GM18520 (cell line): ENCODE measurements around the gene CDKAL1.
"Not testable (repeated sequence)": the region's sequence is repeated elsewhere in the genome, so short reads cannot be mapped to it uniquely, and the experiment has no call there.

Experiments
- ATAC-seq: cut with Tn5 transposase; IDR thresholded peaks from one replicate; pipeline ENCODE4 v1.9.1; 2021; ENCODE audit not compliant: unreplicated experiment

CDKAL1 gene

DNA sequence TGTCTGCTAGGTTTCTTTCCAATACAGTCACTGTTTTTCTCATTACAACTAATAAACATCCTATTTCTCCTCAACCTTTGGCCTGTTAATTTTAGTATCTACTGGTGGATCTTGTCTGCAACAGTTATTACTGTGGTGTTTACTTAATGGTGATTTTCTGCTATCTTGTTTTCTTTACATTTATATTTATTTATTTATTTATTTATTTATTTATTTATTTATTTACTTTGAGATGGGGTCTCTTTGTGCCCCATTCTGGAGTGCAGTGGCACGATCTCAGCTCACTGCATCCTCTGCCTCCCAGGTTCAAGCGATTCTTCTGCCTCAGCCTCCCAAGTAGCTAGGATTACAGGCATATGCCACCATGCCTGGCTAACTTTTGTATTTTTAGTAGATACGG is 15.1 kb downstream of the CDKAL1 start:
- ATAC-seq: not testable (repeated sequence)

GRCh38 chr6:20554326-20554725 is 20.1 kb downstream of the CDKAL1 start:
- ATAC-seq: no peak

DNA sequence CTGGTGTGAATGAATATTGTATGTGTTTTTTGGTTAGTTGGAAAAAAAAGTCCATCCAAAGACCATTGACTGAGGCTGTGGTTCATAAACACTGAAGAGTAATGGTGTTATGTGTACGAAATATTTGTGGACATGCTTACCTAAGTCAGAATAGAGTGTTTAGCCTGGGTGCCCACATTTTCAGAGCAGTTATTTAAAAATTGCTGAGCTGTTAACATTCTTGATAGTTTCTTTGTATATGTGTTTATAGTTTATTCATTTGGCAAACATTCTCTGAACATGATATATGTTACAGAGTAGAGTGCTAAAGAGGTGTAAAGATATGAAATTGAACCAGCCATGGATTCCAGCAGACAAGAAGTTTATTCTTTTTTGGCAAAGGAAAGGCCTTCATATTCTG is 20.6 kb downstream of the CDKAL1 start:
- ATAC-seq: no peak

DNA sequence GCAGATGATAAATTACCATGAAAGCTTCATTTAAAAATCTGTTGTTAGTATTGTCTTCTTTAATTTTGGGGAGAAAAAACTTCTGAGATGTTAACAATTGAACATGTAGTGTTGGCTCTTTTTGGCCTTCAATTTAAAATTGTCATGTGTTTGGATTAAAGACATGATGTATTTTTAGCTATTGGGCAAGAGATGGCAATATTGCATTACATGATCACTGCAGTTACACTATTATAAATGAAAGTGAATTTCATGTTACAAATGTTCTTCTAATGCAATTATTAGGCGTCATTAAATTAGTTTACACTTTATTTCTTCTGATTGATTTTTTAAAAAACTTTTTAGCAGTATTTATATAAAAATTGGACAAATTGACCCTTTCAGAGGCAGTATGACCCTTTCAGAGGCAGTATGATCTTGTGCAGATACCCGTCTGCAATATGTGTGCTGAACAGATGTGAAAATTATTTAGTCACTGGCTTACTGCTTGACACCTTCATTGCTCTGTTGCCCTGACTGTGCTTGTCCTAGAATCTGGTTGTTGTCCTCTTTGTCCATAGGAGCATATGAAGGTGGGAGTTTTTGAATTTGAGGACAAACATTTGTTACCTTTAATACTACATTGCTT is 25.8 kb downstream of the CDKAL1 start:
- no peak for ATAC-seq

- no peak for ATAC-seq
Observed at GRCh38 chr6:20563377-20563776, 29.1 kb downstream of the CDKAL1 start.

DNA sequence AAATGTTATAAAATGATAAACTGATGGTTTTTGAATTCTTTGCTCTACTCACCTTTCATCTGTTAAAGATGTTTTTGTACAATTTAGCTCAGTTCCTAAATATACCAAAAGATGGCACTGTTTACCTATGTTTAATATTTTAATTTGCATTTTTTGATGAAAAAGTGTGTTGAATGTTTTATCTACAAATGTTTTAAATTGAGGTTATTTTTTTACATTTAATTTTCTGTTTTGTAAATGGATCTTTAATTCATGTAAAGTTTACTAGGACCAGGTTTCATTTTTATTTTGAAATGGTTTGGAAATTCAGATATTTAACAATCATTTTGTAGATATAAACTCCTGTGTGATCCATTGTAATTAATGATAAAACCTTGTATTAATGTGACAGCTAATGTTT is 30.0 kb downstream of the CDKAL1 start:
- no peak for ATAC-seq

- peak; percentile 38 for ATAC-seq
Observed at GRCh38 chr6:20564777-20565176, 30.5 kb downstream of the CDKAL1 start.

- no peak for ATAC-seq
Observed at GRCh38 chr6:20565342-20565741, 31.1 kb downstream of the CDKAL1 start.

DNA sequence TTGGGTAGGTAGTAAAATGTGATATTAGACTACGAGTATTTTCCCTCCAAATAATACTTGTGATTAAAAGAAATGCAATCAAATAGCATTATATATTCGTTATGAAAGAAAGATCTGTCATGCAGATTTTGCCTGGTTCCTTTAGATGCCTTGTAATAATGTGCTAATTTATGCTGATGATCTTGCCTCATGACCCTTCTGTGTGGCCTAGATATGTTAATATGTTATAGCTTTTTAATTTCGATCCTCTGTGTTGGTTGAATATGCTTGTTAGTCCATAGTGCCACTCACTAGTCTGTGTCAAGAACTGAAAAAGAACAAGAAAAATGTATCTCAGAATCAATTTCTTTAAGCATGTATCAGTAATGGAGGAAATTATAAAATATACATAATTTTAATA is 31.9 kb downstream of the CDKAL1 start:
- ATAC-seq: no peak

- no peak for ATAC-seq
Observed at GRCh38 chr6:20569000-20569610, 34.8 kb downstream of the CDKAL1 start.

DNA sequence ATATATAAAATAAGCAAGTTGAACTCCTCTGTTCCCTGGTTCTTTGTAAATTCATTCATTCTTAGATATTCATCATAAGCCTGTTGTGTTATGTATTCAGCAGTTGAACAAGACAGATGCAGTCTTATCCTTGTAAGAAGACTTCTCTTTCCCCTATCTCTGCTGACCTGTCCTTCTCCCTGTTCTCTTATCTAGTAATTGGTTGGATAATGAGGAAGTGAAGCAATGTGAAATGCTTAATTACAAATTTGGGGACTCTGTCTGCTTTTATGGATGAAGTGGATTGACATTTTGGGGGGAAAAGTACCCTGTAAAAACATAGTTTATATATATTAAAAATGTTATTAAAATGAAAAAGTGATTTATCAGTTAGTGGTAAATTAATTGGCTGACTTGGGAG is 37.0 kb downstream of the CDKAL1 start:
- ATAC-seq: no peak

- ATAC-seq: no peak
Observed at GRCh38 chr6:20572288-20572687, 38.0 kb downstream of the CDKAL1 start.

DNA sequence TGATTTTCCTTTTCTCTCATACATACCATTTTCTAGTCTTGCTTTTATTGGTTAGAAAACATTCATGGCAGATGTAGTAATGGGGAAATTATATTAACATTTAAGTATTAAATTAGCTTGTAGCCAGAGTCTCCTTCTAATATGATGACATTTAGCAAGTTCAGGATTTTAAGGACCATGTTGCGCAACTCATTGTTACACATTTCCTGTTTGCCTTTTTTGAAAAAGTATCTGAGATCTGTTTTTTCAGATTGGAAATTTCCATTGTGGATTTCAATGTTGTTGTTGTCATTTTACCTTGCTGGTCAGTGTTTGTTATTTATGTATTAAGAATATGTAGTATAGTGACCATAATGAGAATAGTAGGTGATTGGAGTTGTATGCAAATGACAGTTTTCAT is 38.7 kb downstream of the CDKAL1 start:
- ATAC-seq: no peak

DNA sequence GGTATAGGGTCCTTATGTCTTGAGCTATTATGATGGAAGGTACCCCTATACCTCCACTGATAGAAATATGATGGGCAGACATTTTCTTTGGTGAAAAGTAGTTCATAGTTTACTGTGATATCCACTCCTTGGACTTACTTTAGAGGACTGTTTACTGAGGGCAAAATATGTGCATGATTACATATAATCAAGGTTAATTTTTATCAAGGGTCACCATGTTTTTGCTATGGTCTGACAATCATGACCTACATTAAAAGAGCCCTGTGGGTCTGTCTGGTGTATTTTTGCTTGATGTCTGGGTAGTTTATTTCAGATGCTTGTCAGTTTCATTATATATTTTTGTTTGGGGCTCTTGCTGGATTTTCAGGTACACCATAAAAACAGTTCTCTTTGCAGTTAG is 40.1 kb downstream of the CDKAL1 start:
- no peak for ATAC-seq

DNA sequence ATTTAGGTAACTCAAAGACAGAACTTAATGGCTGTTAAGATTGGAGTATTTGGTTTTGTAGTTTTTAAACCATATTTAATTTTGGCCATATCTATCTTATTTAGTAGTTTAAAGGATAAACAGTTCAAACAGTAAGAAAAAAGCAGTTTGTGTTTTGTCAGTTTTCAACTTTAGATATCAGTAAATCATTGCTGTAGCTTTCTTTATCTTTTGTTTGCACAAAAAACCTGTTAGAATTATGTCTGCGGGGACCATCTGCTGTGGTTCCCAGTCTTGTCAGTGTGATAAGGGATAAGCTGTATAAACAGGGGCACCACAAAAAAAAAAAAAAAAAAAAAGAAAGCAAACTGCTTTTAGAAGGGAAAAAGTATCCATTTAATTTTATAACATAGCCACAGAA is 40.9 kb downstream of the CDKAL1 start:
- ATAC-seq: no peak

- ATAC-seq: no peak
Observed at GRCh38 chr6:20575704-20576451, 41.6 kb downstream of the CDKAL1 start.

DNA sequence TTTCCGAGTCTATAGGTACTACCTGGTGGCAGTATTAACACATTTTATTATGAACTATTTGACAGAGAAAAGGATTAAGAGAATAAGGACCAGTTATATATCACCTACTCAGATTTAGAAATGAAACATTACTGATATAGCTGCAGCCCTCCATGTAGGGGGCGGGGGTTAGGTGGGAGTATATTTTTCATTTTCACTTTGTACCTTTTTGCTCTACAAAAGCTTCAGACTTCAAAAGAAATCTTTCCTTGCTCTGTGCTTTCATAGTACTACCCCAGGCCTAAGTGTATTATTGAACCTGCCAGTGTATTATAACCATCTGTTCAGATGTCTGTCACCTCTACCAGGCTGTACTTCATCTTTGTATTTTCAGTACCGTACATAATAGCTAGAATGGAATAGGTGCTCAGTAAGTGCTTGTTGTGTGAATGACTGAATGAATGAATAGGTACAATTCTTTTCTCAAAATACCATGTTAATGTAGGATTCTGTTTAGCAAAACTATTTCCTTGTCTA is 43.0 kb downstream of the CDKAL1 start:
- ATAC-seq: no peak

DNA sequence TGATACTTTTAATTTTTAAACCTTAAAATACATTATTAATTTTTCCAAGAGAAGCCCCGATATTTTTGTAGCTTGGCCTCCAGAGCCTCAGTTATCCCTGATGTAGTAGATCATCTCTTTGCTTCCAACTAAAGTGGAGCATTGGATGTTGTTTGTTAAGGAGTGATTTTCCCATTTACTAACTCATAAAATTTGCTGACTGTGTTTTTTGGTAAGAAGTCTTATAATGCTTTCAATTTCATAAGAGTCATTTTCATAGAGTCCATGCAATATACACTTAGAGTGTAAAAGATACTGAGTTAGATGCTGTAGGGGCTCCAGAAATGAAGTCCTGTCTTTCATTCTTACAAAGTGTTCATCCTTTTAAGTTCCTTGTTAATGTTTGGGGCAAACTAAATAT is 46.8 kb downstream of the CDKAL1 start:
- ATAC-seq: no peak

DNA sequence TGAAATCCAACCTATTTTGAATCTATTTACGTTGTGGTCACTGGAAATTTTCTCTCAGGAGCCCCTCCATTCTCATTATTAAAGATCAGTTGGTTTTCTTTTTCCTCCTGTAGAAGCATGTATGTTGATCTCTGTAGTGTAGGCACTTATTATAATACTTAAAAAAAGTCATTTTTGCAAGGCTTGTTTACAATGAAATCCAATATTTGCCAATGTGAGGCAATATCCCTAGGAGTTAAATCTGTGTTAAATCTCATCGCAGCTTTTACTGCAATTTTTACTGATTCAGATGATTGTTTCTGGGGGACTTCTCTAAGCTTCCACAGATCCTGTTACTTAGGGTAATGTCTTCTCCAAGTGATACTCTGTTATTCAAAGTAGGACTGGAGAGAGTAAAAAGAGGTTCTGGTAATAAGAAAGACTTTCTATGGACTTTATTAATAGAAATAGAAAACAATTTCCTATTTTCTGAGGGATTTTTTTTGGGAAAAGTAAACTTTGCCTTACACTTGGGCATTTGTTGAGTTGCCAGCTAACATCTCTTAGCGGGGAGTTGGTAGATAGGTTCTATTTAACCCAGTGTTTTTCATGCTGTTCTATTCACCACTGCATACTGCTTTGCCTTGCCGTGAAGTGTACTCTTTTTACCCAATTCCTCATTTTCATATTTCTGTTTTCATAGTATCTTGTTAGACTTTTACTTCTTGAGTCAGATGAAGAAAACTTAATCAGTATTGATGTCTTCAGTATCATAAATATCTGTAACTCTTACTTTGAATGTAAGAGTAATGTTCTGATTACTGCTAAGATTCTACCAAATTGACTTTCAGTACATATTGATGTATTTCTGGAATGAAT is 48.6 kb downstream of the CDKAL1 start:
- ATAC-seq: no peak

GRCh38 chr6:20583444-20583800 is 49.2 kb downstream of the CDKAL1 start:
- ATAC-seq: no peak

GRCh38 chr6:20584100-20584731 is 50.0 kb downstream of the CDKAL1 start:
- no peak for ATAC-seq
